Panc1 (cell line): Measurements from ENCODE around the gene LMO3. TPM values are rescaled to one million over a fixed set of nuclear protein-coding genes. Genes with fewer than 3 reads are reported as not detected.

Source experiments
- ATAC-seq: fragments of 200-7000 bp; cut with Tn5 transposase; 2 replicates; pipeline ENCODE4 v1.9.1; 2020; ENCODE audit warnings: mild to moderate bottlenecking, moderate library complexity
- BruUV-seq: library from RNA; stranded (reverse); fragments of 400-500 nt; replicated peaks from 2 replicates; lab custom pipeline; 2021; lab: Mats Ljungman, UMichigan
- CTCF ChIA-PET: fragments of 300-600 bp; sonication (Branson Sonifier 250); formaldehyde crosslinking; loops from one replicate; lab custom pipeline; 2022; ENCODE audit warnings: antibody characterized with exemption; lab: Charles Lee
- POLR2A ChIA-PET: fragments of 300-600 bp; sonication (Branson Sonifier 250); formaldehyde crosslinking; loops from one replicate; lab custom pipeline; 2022; ENCODE audit warnings: antibody characterized with exemption; lab: Charles Lee
- DNase-seq: peaks from one replicate; pipeline ENCODE4 v3.0.0-alpha.2; 2010; ENCODE audit warnings: low read depth, low spot score
- H3K27ac ChIP-seq: 2 replicates; pipeline ENCODE4 v1.5.1; 2011; ENCODE audit warnings: mild to moderate bottlenecking, low read length, inconsistent platforms
- H3K27me3 ChIP-seq: fragments of 200-500 bp; sonication (Bioruptor generic); 2 replicates; pipeline ENCODE4 v1.6.0; 2014; ENCODE audit warnings: low read length, inconsistent platforms; ENCODE audit not compliant: control insufficient read depth, insufficient read depth
- H3K36me3 ChIP-seq: fragments of 200-500 bp; sonication (Bioruptor generic); 2 replicates; pipeline ENCODE4 v1.5.1; 2014; ENCODE audit warnings: inconsistent platforms, mild to moderate bottlenecking, low read length, moderate library complexity; ENCODE audit not compliant: control insufficient read depth, insufficient read depth
- H3K4me1 ChIP-seq: 2 replicates; pipeline ENCODE4 v1.5.1; 2011; ENCODE audit warnings: inconsistent platforms, mild to moderate bottlenecking, low read length, moderate library complexity; ENCODE audit not compliant: control insufficient read depth, insufficient read depth
- H3K4me3 ChIP-seq, 2 experiments: 2 replicates each; pipeline ENCODE4 v1.5.1; 2011 to 2012; ENCODE audit warnings: low read depth in 2 of 2, low read length in 2 of 2, mild to moderate bottlenecking in 2 of 2, inconsistent platforms in 1 of 2, moderate library complexity in 1 of 2
- H3K9me3 ChIP-seq: fragments of 200-500 bp; sonication (Bioruptor generic); 2 replicates; pipeline ENCODE4 v1.5.1; 2014; ENCODE audit warnings: low read depth, mild to moderate bottlenecking, inconsistent platforms, low read length, moderate library complexity; ENCODE audit not compliant: control insufficient read depth, insufficient read depth
- CTCF ChIP-seq: fragments of 450-650 bp; IDR thresholded peaks from 2 replicates; pipeline ENCODE4 v1.5.1; 2017; ENCODE audit warnings: mild to moderate bottlenecking
- POLR2AphosphoS5 ChIP-seq: IDR thresholded peaks from 2 replicates; pipeline ENCODE4 v1.6.1; 2012; ENCODE audit warnings: mild to moderate bottlenecking, low read depth, low read length, moderate library complexity
- SIN3A ChIP-seq: IDR thresholded peaks from 2 replicates; pipeline ENCODE4 v1.6.1; 2012; ENCODE audit warnings: low read depth, mild to moderate bottlenecking, low read length, moderate library complexity, borderline replicate concordance; ENCODE audit not compliant: insufficient read depth
- TCF7L2 ChIP-seq: IDR thresholded peaks from 2 replicates; pipeline ENCODE4 v1.6.1; 2011; ENCODE audit warnings: mild to moderate bottlenecking, low read depth, low read length, inconsistent platforms
- in situ Hi-C: cut with HindIII; loops from 2 replicates; pipeline ENCODE4 v1.10.0; 2016; ENCODE audit warnings: low sequenced_read_pairs, low pct_unique_long_range_greater_than_20kb
- intact Hi-C: fragments of 100-400 bp; cut with micrococcal nuclease; formaldehyde crosslinking; loops from one replicate; pipeline ENCODE4 v1.10.0; 2022; ENCODE audit not compliant: unreplicated experiment
- total RNA-seq: library from RNA; stranded (reverse); gene quantifications from one replicate; pipeline ENCODE4 v1.2.1, GENCODE V29; 2021; ENCODE audit not compliant: unreplicated experiment
- TF ChIP-seq, protein P1 (sequence below), 2 experiments: IDR thresholded peaks; 2 replicates each; pipeline ENCODE4 v1.6.1; 2011 to 2012; ENCODE audit warnings: low read depth in 2 of 2, control low read depth in 1 of 2, low read length in 1 of 2, mild to moderate bottlenecking in 1 of 2, moderate library complexity in 1 of 2; ENCODE audit not compliant: insufficient read depth in 1 of 2

Gene LMO3
- total RNA-seq, 1 experiment from 2014 or later = 0.51 TPM

DNA sequence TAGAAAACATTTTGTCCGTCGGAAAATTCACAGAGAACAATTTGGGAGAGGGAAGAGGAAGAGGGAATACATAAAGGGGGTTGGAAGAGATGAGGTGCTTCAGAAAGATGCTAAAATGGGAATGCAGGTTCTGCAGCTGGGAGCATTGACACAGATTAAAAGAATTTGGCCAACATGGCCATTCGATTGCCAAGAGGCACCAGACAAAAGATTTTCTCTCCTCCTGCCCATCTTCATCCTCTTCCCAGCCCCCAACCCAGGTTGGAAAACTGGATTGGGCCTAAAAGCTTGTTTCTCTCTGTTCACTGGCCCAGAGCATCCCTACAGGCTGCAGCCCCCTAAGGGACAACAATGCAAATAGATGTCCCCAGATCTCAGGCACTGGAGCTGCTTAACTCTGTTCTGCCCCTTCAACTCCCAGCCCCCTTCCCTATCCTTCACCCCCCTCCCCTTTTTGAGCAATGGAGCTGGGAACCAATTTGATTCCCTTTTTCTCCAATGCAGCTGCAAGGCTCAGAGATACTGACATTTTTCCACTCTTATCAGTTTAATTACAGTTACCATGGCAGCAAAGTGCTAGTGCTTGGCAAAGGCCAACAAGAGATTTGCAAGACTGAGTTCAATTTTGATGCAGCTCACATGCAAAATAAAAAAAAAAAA is 1.9 kb downstream of the LMO3 start:
- Histone ChIP-seq H3K9me3 (no peaks in the 10 kb centered on the region), H3K27me3 (no peaks in the 10 kb centered on the region), H3K36me3 (no peaks in the 10 kb centered on the region), H3K4me3 (no peak overlapping the region), H3K4me1 (no peaks in the 10 kb centered on the region), H3K27ac (no peak overlapping the region)
- ATAC-seq = no peak
- DNase-seq = no peak
- ChIA-PET POLR2A (no interaction called here), CTCF (no interaction called here)
- in situ Hi-C loops = no loop called here
- no peak for TF ChIP-seq SIN3A
- no peak for TF ChIP-seq CTCF
- no peak for TF ChIP-seq TCF7L2
- TF ChIP-seq, protein P1, sequence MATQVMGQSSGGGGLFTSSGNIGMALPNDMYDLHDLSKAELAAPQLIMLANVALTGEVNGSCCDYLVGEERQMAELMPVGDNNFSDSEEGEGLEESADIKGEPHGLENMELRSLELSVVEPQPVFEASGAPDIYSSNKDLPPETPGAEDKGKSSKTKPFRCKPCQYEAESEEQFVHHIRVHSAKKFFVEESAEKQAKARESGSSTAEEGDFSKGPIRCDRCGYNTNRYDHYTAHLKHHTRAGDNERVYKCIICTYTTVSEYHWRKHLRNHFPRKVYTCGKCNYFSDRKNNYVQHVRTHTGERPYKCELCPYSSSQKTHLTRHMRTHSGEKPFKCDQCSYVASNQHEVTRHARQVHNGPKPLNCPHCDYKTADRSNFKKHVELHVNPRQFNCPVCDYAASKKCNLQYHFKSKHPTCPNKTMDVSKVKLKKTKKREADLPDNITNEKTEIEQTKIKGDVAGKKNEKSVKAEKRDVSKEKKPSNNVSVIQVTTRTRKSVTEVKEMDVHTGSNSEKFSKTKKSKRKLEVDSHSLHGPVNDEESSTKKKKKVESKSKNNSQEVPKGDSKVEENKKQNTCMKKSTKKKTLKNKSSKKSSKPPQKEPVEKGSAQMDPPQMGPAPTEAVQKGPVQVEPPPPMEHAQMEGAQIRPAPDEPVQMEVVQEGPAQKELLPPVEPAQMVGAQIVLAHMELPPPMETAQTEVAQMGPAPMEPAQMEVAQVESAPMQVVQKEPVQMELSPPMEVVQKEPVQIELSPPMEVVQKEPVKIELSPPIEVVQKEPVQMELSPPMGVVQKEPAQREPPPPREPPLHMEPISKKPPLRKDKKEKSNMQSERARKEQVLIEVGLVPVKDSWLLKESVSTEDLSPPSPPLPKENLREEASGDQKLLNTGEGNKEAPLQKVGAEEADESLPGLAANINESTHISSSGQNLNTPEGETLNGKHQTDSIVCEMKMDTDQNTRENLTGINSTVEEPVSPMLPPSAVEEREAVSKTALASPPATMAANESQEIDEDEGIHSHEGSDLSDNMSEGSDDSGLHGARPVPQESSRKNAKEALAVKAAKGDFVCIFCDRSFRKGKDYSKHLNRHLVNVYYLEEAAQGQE (IDR thresholded peaks at IDR 0.05; ENCODE audit: insufficient read depth in 1 of 2, low read depth in 2 of 2, low read length in 1 of 2) = no peak
- TF ChIP-seq POLR2AphosphoS5 = no peak
- no TSS peak for BruUV-seq
- intact Hi-C loops = no loop called here

GRCh38 chr12:16603260-16603915 is 2.6 kb downstream of the LMO3 start:
- Histone ChIP-seq H3K27ac (no peak overlapping the region), H3K4me3 (no peak overlapping the region), H3K27me3 (no peaks in the 10 kb centered on the region), H3K36me3 (no peaks in the 10 kb centered on the region), H3K4me1 (no peaks in the 10 kb centered on the region), H3K9me3 (no peaks in the 10 kb centered on the region)
- CTCF ChIA-PET = no interaction called here
- BruUV-seq = no TSS peak
- DNase-seq (no peak), ATAC-seq (no peak)
- POLR2A ChIA-PET = no interaction called here
- intact Hi-C loops = no loop called here
- in situ Hi-C loops = no loop called here
- no peak for TF ChIP-seq SIN3A
- no peak for TF ChIP-seq CTCF
- no peak for TF ChIP-seq TCF7L2
- TF ChIP-seq, protein P1 (IDR thresholded peaks at IDR 0.05; ENCODE audit: insufficient read depth in 1 of 2, low read depth in 2 of 2, low read length in 1 of 2) = no peak
- no peak for TF ChIP-seq POLR2AphosphoS5
